NB4 (cell line): Measurements from ENCODE around the gene SPATA13.
"Not testable (repeated sequence)": the region's sequence is repeated elsewhere in the genome, so short reads cannot be mapped to it uniquely, and the experiment has no call there.

Source experiments
- DNase-seq: peaks from one replicate; pipeline ENCODE4 v3.0.0; 2010; ENCODE audit warnings: low read depth
- H3K4me3 ChIP-seq: one replicate; pipeline ENCODE4 v1.5.1; 2011; ENCODE audit warnings: mild to moderate bottlenecking, low read depth, low read length, moderate library complexity
- MYC ChIP-seq: IDR thresholded peaks from 2 replicates; pipeline ENCODE4 v1.6.1; 2011; ENCODE audit warnings: low read depth, low read length
- POLR2A ChIP-seq: IDR thresholded peaks from 2 replicates; pipeline ENCODE4 v1.6.1; 2011; ENCODE audit warnings: mild to moderate bottlenecking; ENCODE audit not compliant: insufficient read length; ENCODE audit errors: extremely low read depth
- TF ChIP-seq, protein P1 (sequence below): IDR thresholded peaks from 2 replicates; pipeline ENCODE4 v1.6.1; 2011; ENCODE audit warnings: low read depth, low read length
- TF ChIP-seq, protein P2 (sequence below): IDR thresholded peaks from one replicate; pipeline ENCODE4 v1.5.1; 2012; ENCODE audit warnings: low read depth, low read length

Gene SPATA13

DNA sequence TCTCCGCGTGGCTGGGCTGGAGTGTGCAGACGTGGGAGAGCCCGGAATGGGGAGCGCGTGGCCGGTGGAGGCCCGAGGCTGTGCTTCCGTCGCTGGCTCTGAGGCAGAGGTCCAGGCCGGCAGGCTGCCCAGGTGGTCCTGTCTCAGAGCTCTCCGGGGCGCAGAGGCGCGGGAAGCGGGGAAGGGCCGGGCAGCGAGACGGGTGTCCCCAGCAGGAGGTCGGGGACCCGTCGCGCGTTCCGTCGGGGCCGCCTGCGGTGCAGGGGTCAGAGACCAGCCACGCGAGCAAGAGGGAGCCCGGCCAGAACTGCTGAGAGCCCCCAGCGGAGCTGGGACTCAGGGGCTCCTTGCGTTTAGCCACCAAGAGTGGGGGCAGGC, 147.5 kb downstream of the SPATA13 start:
- TF ChIP-seq MYC (no peak), POLR2A (no peak)
- TF ChIP-seq, protein P1, sequence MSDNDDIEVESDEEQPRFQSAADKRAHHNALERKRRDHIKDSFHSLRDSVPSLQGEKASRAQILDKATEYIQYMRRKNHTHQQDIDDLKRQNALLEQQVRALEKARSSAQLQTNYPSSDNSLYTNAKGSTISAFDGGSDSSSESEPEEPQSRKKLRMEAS: no peak
- TF ChIP-seq, protein P2, sequence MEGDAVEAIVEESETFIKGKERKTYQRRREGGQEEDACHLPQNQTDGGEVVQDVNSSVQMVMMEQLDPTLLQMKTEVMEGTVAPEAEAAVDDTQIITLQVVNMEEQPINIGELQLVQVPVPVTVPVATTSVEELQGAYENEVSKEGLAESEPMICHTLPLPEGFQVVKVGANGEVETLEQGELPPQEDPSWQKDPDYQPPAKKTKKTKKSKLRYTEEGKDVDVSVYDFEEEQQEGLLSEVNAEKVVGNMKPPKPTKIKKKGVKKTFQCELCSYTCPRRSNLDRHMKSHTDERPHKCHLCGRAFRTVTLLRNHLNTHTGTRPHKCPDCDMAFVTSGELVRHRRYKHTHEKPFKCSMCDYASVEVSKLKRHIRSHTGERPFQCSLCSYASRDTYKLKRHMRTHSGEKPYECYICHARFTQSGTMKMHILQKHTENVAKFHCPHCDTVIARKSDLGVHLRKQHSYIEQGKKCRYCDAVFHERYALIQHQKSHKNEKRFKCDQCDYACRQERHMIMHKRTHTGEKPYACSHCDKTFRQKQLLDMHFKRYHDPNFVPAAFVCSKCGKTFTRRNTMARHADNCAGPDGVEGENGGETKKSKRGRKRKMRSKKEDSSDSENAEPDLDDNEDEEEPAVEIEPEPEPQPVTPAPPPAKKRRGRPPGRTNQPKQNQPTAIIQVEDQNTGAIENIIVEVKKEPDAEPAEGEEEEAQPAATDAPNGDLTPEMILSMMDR: no peak
- DNase-seq: no peak
- no peak overlapping the region for H3K4me3 ChIP-seq

DNA sequence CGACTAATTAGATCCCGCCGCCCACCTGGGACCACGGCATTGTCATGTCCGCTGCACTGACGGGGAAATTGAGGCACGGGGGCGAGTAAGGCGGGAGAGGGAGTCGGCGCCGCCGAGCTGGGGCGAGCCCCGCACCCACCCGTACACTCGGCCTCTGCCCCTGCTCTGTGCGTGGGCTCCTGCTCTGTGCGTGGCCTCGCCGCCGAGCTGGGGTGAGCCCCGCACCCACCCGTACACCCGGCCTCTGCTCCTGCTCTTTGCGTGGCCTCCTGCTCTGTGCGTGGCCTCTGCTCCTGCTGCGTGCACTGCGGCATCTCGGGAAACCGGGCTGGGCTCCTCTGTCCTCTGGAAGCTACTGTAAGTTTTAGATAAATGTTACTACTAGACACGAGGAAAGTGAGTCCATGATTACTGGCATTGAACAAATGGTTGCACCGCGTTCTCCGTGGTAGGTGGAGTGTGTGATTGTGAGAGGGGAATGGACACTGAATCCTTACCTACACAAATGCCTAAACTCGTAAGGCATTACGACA, 148.0 kb downstream of the SPATA13 start:
- TF ChIP-seq POLR2A (no peak), MYC (no peak)
- no peak for DNase-seq
- H3K4me3 ChIP-seq: no peak overlapping the region

DNA sequence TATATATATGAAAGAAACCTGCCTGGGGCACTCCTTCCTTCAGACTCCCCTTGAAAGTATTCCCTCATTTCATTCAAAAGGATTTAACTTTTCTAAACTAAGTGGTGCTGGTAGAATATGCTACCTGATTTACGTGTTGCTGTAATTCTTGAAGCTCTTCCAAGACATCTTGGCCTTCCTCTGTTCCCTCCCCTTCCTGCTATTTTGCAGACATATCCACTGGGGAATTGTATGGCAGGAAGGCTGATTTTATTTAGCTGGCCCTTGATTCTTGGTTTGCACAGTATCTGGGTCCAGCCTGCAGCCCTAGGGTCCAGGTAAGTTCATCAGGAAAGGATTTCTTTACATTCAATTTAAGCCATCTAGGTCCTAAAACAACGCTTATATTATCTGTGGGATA, 148.8 kb downstream of the SPATA13 start, which contains the start of gene C1QTNF9:
Gene C1QTNF9, plus strand, starts transcription at position 281 of the 400 bp plus-strand sequence. CDS start 6,424 bp downstream, outside the sequence.
- H3K4me3 ChIP-seq, DNase-seq: not testable (repeated sequence)

DNA sequence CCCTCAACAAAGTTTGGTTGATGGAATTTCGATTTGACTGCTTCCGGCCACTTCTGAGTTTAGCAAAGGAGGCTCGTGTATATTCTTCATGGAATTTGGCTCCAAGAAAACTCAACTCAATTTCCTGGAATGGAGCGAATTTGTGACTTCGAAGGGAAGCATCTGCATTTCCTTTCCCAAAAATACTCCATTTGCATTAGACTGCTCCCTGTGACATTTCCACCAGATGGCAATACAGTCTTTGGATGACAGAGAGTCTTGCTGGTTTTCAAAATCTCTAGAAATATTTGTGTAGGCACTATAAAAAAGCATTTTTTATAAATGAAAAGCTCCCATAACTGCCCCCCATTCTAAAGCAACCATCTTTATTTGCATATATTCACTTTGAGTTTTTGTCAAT, 152.9 kb downstream of the SPATA13 start:
- TF ChIP-seq POLR2A: no peak
- TF ChIP-seq, protein P2: peak; percentile 21
- DNase-seq: no peak
- no peak overlapping the region for H3K4me3 ChIP-seq

DNA sequence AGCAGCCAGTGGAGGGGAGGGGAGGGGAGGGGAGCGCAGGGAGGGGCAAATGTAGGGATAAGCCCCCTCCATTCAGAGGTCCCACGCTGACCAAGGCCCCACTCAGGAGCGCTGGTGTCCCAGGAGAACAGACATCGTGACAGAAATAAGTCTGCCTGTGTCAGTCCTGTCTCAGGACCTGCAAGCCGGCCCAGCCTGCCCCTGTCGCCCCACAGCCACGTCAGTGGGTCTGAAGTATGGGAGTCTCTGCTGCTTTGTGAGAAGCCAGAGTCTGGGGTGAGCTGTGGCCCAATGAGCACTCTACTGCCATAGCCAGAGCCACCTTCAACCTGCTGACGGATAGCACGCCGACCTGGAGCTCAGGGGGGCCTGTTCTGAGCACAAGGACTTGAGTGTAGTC, 157.3 kb downstream of the SPATA13 start:
- not testable (repeated sequence) for DNase-seq, H3K4me3 ChIP-seq

DNA sequence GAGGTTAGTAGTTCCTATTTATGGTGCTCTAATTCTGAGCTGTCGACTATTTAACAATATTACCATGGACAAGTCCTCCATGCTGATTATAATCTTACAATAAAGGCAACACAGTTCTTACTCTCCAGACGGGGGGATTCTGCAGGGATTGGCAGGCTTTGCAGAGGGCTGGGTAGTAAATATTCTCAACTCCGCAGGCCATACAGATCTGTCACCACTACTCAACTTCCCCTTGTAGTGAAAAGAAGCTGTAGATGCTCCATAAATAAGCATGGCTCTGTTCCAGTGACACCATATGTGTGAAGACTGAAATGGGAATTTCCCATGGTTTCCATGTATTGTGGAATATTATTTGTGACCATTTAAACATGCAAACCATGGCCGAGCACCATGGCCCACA, 158.4 kb downstream of the SPATA13 start:
- H3K4me3 ChIP-seq, DNase-seq: not testable (repeated sequence)

DNA sequence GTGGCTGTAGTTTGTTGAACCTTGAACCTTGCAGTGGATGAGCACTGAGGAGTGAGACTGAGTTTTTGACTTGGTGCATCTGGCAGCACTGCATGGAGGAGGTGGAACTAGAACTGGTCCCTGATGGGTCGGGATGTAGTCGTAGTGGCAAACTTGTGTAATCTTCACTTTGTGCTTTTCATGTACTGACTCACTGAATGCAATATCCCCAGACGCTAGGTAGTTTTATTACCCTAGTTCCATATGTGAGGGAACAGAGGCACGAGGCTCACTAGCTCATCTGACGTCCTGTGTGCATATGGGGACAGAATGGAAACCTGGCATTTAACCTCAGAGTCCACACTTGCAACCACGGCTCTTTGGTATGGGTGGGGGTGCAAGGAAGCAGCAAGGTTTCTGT, 159.1 kb downstream of the SPATA13 start:
- not testable (repeated sequence) for H3K4me3 ChIP-seq, DNase-seq

DNA sequence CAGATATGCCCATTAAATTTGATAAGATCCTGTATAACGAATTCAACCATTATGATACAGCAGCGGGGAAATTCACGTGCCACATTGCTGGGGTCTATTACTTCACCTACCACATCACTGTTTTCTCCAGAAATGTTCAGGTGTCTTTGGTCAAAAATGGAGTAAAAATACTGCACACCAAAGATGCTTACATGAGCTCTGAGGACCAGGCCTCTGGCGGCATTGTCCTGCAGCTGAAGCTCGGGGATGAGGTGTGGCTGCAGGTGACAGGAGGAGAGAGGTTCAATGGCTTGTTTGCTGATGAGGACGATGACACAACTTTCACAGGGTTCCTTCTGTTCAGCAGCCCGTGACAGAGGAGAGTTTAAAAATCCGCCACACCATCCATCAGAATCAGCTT, 160.9 kb downstream of the SPATA13 start:
- H3K4me3 ChIP-seq, DNase-seq: not testable (repeated sequence)

DNA sequence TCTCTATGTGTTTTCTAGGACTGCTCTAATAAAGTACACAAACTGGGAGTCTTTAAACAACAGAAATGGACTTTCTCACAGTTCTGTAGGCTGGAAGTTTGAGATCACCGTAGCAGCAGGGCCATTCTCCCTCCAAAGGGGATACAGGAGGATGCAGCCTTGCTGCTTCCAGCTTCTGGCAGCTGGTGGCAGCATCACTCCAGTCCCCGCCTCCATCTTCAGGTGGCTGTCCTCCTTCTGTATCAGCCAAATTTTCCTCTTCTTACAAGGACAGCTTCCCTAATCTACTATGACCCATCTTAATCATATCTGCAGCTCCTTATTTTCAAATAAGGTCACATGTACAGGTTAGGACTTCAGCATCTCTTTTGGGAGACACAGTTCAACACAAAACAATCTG, 161.9 kb downstream of the SPATA13 start:
- DNase-seq, H3K4me3 ChIP-seq: not testable (repeated sequence)

DNA sequence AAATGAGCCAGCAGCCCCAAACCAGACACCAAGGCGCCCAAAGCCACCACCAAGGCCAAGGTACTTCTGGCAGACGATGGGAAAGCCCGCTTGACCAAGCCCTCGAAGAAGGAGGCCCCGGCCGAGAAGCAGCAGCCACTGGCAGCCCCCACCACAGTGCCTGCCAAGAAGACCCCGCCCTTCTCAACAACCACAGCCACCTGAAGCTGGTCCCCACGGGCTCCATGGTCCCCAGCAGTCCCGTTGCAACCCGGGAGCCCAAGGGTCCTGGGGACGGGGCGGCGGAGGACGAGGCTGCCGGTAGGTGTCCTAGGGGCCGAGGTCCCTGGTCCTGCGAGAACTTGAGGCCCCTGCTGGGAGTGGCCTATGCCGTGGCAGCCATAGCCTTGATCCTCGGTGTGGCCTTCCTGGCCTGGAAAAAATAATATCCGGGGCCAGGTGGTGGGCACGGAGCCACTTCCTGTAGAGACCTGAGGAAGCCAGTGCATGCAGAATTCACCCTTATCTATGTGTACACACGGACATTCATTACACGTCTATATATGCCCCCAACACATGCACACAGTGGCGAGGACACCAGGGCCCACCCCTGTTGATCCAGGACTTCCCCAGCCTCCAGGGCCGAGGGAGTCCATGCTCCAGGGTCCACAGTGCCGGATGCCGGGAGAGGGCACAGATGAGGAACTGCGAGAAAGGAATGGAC, 162.7 kb downstream of the SPATA13 start:
- TF ChIP-seq, protein P2: no peak
- TF ChIP-seq MYC (no peak), POLR2A (no peak)
- TF ChIP-seq, protein P1: no peak
- no peak for DNase-seq
- no peak overlapping the region for H3K4me3 ChIP-seq
